Lower leg skin (tissue), 3 donors: ENCODE results near the gene PIGN.

ENCODE experiments used
- POLR2A ChIP-seq, 2 donors: fragments of 450-650 bp; IDR thresholded peaks; one replicate each; pipeline ENCODE4 v1.6.1; 2016 to 2017; ENCODE audit warnings: antibody characterized with exemption in 2 of 2, mild to moderate bottlenecking in 1 of 2, moderate library complexity in 1 of 2
- TF ChIP-seq, protein P1 (sequence below), 3 donors: fragments of 450-650 bp; IDR thresholded peaks; one replicate each; pipeline ENCODE4 v1.5.1; 2016; ENCODE audit warnings: antibody characterized with exemption in 3 of 3, mild to moderate bottlenecking in 3 of 3, moderate library complexity in 2 of 3

DNA sequence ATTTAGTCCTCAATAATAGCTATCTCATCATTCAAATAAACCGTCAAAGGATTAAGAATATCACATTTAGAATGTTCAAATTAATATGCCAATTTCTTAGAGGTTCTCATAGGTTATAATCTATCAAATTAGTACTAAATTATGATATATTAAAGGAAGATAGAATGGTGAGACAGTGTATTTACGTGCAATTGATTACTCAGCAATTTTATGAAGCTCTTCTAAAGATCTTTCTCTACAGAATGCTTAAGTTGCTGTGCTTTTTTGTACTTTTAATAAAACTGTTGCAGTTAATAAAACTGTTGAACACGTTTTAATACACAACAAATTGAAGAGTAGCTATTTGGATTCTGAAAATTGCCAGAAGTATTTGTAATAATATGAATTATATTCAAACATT lies 39.2 kb upstream of the PIGN start:
- TF ChIP-seq, protein P1, sequence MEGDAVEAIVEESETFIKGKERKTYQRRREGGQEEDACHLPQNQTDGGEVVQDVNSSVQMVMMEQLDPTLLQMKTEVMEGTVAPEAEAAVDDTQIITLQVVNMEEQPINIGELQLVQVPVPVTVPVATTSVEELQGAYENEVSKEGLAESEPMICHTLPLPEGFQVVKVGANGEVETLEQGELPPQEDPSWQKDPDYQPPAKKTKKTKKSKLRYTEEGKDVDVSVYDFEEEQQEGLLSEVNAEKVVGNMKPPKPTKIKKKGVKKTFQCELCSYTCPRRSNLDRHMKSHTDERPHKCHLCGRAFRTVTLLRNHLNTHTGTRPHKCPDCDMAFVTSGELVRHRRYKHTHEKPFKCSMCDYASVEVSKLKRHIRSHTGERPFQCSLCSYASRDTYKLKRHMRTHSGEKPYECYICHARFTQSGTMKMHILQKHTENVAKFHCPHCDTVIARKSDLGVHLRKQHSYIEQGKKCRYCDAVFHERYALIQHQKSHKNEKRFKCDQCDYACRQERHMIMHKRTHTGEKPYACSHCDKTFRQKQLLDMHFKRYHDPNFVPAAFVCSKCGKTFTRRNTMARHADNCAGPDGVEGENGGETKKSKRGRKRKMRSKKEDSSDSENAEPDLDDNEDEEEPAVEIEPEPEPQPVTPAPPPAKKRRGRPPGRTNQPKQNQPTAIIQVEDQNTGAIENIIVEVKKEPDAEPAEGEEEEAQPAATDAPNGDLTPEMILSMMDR (IDR thresholded peaks at IDR 0.05), result no peak
- TF ChIP-seq POLR2A (IDR thresholded peaks at IDR 0.05), result no peak
